GM13976 (cell line): ENCODE data around the gene HRK.

Source experiments
- DNase-seq: peaks from one replicate; pipeline ENCODE4 v3.0.0; 2012; ENCODE audit warnings: low spot score
- in situ Hi-C: fragments of 300-500 bp; cut with MboI; formaldehyde crosslinking; loops from one replicate; pipeline ENCODE4 v1.12.0; 2022; ENCODE audit warnings: low sequenced_read_pairs, mixed read lengths, inconsistent platforms; ENCODE audit not compliant: unreplicated experiment
- TF ChIP-seq, protein P1 (sequence below): IDR thresholded peaks from 2 replicates; pipeline ENCODE4 v1.5.1; 2012; ENCODE audit warnings: borderline replicate concordance, mild to moderate bottlenecking; ENCODE audit not compliant: insufficient read depth; ENCODE audit errors: extremely low read depth, missing control alignments, control extremely low read depth

Gene HRK

DNA sequence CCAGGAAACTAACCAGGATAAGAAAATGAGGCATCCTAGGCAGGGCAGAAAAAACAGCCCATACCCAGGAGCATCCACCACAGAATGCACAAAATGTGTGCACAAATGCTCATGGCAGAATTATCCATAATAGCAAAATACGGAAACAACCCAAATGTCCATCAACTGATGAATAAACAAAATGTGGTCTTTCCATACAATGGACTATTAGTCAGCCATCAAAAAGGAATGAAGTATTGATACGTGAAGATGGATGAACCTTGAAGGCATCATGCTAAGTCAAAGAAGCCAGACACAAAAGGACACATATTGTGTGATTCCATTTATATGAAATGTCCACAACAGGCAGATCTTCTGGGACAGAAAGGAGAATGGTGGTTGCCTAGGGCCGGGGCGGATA is 19.1 kb downstream of the HRK start:
- TF ChIP-seq, protein P1, sequence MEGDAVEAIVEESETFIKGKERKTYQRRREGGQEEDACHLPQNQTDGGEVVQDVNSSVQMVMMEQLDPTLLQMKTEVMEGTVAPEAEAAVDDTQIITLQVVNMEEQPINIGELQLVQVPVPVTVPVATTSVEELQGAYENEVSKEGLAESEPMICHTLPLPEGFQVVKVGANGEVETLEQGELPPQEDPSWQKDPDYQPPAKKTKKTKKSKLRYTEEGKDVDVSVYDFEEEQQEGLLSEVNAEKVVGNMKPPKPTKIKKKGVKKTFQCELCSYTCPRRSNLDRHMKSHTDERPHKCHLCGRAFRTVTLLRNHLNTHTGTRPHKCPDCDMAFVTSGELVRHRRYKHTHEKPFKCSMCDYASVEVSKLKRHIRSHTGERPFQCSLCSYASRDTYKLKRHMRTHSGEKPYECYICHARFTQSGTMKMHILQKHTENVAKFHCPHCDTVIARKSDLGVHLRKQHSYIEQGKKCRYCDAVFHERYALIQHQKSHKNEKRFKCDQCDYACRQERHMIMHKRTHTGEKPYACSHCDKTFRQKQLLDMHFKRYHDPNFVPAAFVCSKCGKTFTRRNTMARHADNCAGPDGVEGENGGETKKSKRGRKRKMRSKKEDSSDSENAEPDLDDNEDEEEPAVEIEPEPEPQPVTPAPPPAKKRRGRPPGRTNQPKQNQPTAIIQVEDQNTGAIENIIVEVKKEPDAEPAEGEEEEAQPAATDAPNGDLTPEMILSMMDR: no peak
- no peak for DNase-seq
- in situ Hi-C loops: no loop called here

GRCh38 chr12:116861320-116861719 is 19.9 kb downstream of the HRK start:
- in situ Hi-C loops: no loop called here
- TF ChIP-seq, protein P1: no peak
- DNase-seq: peak; percentile 78

DNA sequence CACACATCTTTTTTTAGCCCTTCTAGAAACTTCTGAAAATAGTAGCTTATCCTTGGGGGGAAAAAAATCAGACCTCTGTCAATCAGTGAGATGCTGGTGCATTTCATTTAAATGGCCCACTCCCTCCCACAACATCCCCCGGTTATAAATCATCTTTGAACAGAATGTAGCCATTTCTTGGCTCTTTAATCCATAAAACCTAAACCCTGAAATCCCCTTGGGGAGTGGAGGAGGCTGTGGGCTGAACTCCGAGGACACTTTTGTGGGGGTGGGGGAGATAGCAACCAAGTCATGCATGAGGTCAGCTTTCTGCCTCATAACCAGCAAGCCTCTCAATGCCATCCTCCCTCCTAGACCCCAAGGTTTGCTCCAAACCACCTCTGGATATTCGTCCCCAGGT is 21.0 kb downstream of the HRK start:
- in situ Hi-C loops: no loop called here
- no peak for DNase-seq
- TF ChIP-seq, protein P1: no peak

- in situ Hi-C loops: no loop called here
- TF ChIP-seq, protein P1: no peak
- no peak for DNase-seq
Measured at GRCh38 chr12:116859079-116859478, 22.2 kb downstream of the HRK start.

GRCh38 chr12:116856729-116857128 is 24.5 kb downstream of the HRK start:
- in situ Hi-C loops: no loop called here
- no peak for DNase-seq
- TF ChIP-seq, protein P1: no peak

DNA sequence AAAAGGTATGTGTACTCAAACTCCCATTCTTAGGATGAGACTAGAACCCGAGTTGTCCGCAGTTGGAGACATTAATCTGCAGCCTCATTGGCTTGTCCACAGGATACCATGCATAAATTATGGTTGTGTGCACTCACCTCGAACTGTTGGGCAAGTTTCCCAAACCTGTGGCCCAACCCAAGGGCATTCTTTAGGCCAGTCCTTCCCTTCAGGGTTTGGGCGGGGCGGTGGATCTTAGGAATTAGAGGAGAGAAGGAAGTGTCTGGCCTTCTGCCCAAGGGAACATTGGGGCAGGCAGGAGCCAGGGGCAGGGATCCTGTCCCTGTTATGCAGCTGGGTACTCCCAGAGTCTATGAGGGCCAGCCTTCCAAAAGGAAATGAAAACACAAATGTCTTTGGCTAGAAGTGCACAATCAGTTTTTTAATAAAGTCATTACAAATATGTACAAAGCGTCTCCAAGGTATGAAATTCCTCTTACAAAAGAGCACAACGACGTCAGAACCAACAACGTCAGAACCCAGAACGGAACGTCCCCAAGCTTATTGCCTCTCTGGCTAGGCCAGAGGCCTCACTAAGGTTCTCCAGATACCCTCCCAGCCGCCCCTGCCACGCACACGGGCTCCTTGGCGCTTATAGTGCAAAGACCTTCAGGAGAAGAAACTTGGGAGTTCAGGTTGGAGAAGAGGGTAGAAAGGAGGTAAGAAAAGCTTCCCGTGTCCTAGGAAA is 25.3 kb downstream of the HRK start:
- TF ChIP-seq, protein P1: no peak
- in situ Hi-C loops: no loop called here

More for the DNA sequence above, 25.3 kb downstream of the HRK start:
- no peak for DNase-seq
